ENCODE measurements around the gene COL13A1.

- TF ChIP-seq POLR2A (IDR thresholded peaks at IDR 0.05; ENCODE audit: extremely low read depth, insufficient read length) (no peak), MAX (IDR thresholded peaks at IDR 0.05; ENCODE audit: low read depth, low read length) (no peak)
Measured at GRCh38 chr10:69943292-69943820, 141.7 kb downstream of the COL13A1 start.
